HG02759 (cell line): Measurements from ENCODE around the gene TOX3.

ENCODE experiments used
- ATAC-seq: cut with Tn5 transposase; IDR thresholded peaks from one replicate; pipeline ENCODE4 v1.9.1; 2021; ENCODE audit warnings: mild to moderate bottlenecking, moderate library complexity; ENCODE audit not compliant: unreplicated experiment

TOX3 gene

GRCh38 chr16:52494621-52495020 lies 52.3 kb downstream of the TOX3 start:
- no peak for ATAC-seq

GRCh38 chr16:52494145-52494544 lies 52.8 kb downstream of the TOX3 start:
- no peak for ATAC-seq

GRCh38 chr16:52492789-52493357 lies 54.1 kb downstream of the TOX3 start:
- peak; percentile 75 for ATAC-seq

GRCh38 chr16:52491216-52491615 lies 55.7 kb downstream of the TOX3 start:
- no peak for ATAC-seq

- ATAC-seq = no peak
Measured at GRCh38 chr16:52489894-52490293, 57.0 kb downstream of the TOX3 start.

GRCh38 chr16:52488837-52489289 lies 58.1 kb downstream of the TOX3 start:
- no peak for ATAC-seq

GRCh38 chr16:52487849-52488457 lies 59.0 kb downstream of the TOX3 start:
- ATAC-seq = no peak

- ATAC-seq = no peak
Measured at GRCh38 chr16:52480237-52480636, 66.7 kb downstream of the TOX3 start.

- no peak for ATAC-seq
Measured at GRCh38 chr16:52476111-52476510, 70.8 kb downstream of the TOX3 start.

- no peak for ATAC-seq
Measured at GRCh38 chr16:52474679-52475078, 72.3 kb downstream of the TOX3 start.

GRCh38 chr16:52473096-52473495 lies 73.8 kb downstream of the TOX3 start:
- ATAC-seq = no peak

- ATAC-seq = no peak
Measured at GRCh38 chr16:52471650-52472370, 75.1 kb downstream of the TOX3 start.

GRCh38 chr16:52470585-52470984 lies 76.4 kb downstream of the TOX3 start:
- no peak for ATAC-seq

- ATAC-seq = no peak
Measured at GRCh38 chr16:52469775-52470174, 77.2 kb downstream of the TOX3 start.

- ATAC-seq = no peak
Measured at GRCh38 chr16:52469091-52469490, 77.9 kb downstream of the TOX3 start.

- no peak for ATAC-seq
Measured at GRCh38 chr16:52467753-52468152, 79.2 kb downstream of the TOX3 start.

- ATAC-seq = no peak
Measured at GRCh38 chr16:52466994-52467393, 79.9 kb downstream of the TOX3 start.

- ATAC-seq = no peak
Measured at GRCh38 chr16:52465711-52466267, 81.2 kb downstream of the TOX3 start.

GRCh38 chr16:52463904-52464303 lies 83.0 kb downstream of the TOX3 start:
- ATAC-seq = no peak

GRCh38 chr16:52462816-52463215 lies 84.1 kb downstream of the TOX3 start:
- ATAC-seq = no peak

GRCh38 chr16:52460639-52461178 lies 86.2 kb downstream of the TOX3 start:
- ATAC-seq = no peak

- ATAC-seq = no peak
Measured at GRCh38 chr16:52456368-52456767, 90.6 kb downstream of the TOX3 start.
